ENCODE results near the gene EMILIN2. TPM values are rescaled to one million over a fixed set of nuclear protein-coding genes. Genes with fewer than 3 reads are reported as not detected.
A peak's percentile ranks its signal among the peaks of the same experiment; 100 is the strongest.

EMILIN2 gene
- total and polyA plus RNA-seq, 2 of the 8 experiments (the other 6 are each of a cell fraction or from before 2014, with no cell fraction given) = 6.0 to 7.5 TPM

DNA sequence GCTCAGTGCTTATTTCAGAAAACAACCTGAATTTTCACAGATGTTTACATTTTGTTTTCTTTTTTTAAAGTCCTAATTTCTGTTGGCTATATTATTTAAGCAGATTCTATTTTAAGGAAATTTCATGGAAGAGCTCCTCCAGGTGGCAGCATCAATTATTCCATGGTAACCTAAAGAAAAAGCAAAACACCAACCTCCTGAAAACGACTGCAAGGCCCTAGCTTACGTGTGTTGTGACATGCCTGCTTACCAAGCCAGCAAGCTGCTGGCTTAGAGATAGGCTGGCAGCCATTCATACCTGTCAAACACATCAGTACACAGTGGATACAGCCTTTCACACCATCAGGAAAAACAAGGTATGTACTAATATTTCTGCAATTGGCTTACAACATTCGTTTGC is 101.2 kb downstream of the EMILIN2 start (continued):
- TF ChIP-seq, protein P1, sequence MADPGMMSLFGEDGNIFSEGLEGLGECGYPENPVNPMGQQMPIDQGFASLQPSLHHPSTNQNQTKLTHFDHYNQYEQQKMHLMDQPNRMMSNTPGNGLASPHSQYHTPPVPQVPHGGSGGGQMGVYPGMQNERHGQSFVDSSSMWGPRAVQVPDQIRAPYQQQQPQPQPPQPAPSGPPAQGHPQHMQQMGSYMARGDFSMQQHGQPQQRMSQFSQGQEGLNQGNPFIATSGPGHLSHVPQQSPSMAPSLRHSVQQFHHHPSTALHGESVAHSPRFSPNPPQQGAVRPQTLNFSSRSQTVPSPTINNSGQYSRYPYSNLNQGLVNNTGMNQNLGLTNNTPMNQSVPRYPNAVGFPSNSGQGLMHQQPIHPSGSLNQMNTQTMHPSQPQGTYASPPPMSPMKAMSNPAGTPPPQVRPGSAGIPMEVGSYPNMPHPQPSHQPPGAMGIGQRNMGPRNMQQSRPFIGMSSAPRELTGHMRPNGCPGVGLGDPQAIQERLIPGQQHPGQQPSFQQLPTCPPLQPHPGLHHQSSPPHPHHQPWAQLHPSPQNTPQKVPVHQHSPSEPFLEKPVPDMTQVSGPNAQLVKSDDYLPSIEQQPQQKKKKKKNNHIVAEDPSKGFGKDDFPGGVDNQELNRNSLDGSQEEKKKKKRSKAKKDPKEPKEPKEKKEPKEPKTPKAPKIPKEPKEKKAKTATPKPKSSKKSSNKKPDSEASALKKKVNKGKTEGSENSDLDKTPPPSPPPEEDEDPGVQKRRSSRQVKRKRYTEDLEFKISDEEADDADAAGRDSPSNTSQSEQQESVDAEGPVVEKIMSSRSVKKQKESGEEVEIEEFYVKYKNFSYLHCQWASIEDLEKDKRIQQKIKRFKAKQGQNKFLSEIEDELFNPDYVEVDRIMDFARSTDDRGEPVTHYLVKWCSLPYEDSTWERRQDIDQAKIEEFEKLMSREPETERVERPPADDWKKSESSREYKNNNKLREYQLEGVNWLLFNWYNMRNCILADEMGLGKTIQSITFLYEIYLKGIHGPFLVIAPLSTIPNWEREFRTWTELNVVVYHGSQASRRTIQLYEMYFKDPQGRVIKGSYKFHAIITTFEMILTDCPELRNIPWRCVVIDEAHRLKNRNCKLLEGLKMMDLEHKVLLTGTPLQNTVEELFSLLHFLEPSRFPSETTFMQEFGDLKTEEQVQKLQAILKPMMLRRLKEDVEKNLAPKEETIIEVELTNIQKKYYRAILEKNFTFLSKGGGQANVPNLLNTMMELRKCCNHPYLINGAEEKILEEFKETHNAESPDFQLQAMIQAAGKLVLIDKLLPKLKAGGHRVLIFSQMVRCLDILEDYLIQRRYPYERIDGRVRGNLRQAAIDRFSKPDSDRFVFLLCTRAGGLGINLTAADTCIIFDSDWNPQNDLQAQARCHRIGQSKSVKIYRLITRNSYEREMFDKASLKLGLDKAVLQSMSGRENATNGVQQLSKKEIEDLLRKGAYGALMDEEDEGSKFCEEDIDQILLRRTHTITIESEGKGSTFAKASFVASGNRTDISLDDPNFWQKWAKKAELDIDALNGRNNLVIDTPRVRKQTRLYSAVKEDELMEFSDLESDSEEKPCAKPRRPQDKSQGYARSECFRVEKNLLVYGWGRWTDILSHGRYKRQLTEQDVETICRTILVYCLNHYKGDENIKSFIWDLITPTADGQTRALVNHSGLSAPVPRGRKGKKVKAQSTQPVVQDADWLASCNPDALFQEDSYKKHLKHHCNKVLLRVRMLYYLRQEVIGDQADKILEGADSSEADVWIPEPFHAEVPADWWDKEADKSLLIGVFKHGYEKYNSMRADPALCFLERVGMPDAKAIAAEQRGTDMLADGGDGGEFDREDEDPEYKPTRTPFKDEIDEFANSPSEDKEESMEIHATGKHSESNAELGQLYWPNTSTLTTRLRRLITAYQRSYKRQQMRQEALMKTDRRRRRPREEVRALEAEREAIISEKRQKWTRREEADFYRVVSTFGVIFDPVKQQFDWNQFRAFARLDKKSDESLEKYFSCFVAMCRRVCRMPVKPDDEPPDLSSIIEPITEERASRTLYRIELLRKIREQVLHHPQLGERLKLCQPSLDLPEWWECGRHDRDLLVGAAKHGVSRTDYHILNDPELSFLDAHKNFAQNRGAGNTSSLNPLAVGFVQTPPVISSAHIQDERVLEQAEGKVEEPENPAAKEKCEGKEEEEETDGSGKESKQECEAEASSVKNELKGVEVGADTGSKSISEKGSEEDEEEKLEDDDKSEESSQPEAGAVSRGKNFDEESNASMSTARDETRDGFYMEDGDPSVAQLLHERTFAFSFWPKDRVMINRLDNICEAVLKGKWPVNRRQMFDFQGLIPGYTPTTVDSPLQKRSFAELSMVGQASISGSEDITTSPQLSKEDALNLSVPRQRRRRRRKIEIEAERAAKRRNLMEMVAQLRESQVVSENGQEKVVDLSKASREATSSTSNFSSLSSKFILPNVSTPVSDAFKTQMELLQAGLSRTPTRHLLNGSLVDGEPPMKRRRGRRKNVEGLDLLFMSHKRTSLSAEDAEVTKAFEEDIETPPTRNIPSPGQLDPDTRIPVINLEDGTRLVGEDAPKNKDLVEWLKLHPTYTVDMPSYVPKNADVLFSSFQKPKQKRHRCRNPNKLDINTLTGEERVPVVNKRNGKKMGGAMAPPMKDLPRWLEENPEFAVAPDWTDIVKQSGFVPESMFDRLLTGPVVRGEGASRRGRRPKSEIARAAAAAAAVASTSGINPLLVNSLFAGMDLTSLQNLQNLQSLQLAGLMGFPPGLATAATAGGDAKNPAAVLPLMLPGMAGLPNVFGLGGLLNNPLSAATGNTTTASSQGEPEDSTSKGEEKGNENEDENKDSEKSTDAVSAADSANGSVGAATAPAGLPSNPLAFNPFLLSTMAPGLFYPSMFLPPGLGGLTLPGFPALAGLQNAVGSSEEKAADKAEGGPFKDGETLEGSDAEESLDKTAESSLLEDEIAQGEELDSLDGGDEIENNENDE (IDR thresholded peaks at IDR 0.05; ENCODE audit: insufficient replicate concordance, low read length) = no peak
- no peak for TF ChIP-seq KDM4A (IDR thresholded peaks at IDR 0.05; ENCODE audit: low read depth, low read length, severe bottlenecking)
- TF ChIP-seq BRCA1 (IDR thresholded peaks at IDR 0.05; ENCODE audit: low read depth, low read length) = no peak
- peak; percentile 29 to 33; a peak in 3 of 4 replicates for TF ChIP-seq RAD21 (IDR thresholded peaks at IDR 0.05 in 1 of 2, conservative IDR thresholded peaks at IDR 0.05 in 1 of 2; ENCODE audit: low read depth in 2 of 2, low read length in 2 of 2)
- TF ChIP-seq CBX5 (IDR thresholded peaks at IDR 0.05; ENCODE audit: low read depth, low read length) = no peak
- no peak for TF ChIP-seq ASH2L (IDR thresholded peaks at IDR 0.05; ENCODE audit: low read length)
- TF ChIP-seq BCL11A (IDR thresholded peaks at IDR 0.05; ENCODE audit: low read depth in 2 of 2, low read length in 2 of 2) = no peak
- TF ChIP-seq BACH1 (IDR thresholded peaks at IDR 0.05; ENCODE audit: low read length) = no peak
- no peak for TF ChIP-seq SIRT6 (IDR thresholded peaks at IDR 0.05; ENCODE audit: low read length)
- no peak for TF ChIP-seq SIN3A (conservative IDR thresholded peaks at IDR 0.05 in 1 of 2, IDR thresholded peaks at IDR 0.05 in 1 of 2; ENCODE audit: low read depth in 1 of 2, low read length in 2 of 2)
